ENCODE results near the gene RSU1. TPM values are rescaled to one million over a fixed set of nuclear protein-coding genes. Genes with fewer than 3 reads are reported as not detected.

RSU1 gene
- total RNA-seq, 1 experiment from 2014 or later, result 44.5 TPM

GRCh38 chr10:16685551-16685950 lies 131.7 kb downstream of the RSU1 start:
- Histone ChIP-seq H3K79me2 (ENCODE audit: low read depth) (no peaks in the 10 kb centered on the region), H3K4me2 (no peak overlapping the region), H3K27me3 (ENCODE audit: insufficient read depth, low read depth) (no peaks in the 10 kb centered on the region), H3K9me3 (ENCODE audit: insufficient read depth, low read depth) (no peaks in the 10 kb centered on the region), H3K27ac (no peak overlapping the region), H4K20me1 (ENCODE audit: insufficient read depth) (no peaks in the 10 kb centered on the region), H3K4me1 (replicated peaks; ENCODE audit: insufficient read depth) (no peaks in the 10 kb centered on the region), H3K36me3 (ENCODE audit: low read depth) (no peaks in the 10 kb centered on the region), H3K4me3 (no peak overlapping the region), H2AFZ (no peak overlapping the region), H3F3A (ENCODE audit: insufficient read depth, low read depth) (no peaks in the 10 kb centered on the region), H3K9me2 (ENCODE audit: insufficient read depth) (no peaks in the 10 kb centered on the region)
- CTCF ChIA-PET, result no interaction called here
- DNase-seq, result no peak
- intact Hi-C loops (cut with micrococcal nuclease; ENCODE audit: unreplicated experiment), result no loop called here
- no TSS peak for BruUV-seq (replicated peaks)
- TF ChIP-seq EZH2 (IDR thresholded peaks at IDR 0.05; ENCODE audit: low read depth) (no peak), CTCF (conservative IDR thresholded peaks at IDR 0.05) (no peak)
- POLR2A ChIA-PET (ENCODE audit: unreplicated experiment), result no interaction called here

- Histone ChIP-seq H2AFZ (no peak overlapping the region), H3K4me2 (no peak overlapping the region), H3K4me3 (no peak overlapping the region), H3K36me3 (ENCODE audit: low read depth) (no peaks in the 10 kb centered on the region), H3K9me3 (ENCODE audit: insufficient read depth, low read depth) (no peaks in the 10 kb centered on the region), H3K4me1 (replicated peaks; ENCODE audit: insufficient read depth) (no peaks in the 10 kb centered on the region), H4K20me1 (ENCODE audit: insufficient read depth) (no peaks in the 10 kb centered on the region), H3K27me3 (ENCODE audit: insufficient read depth, low read depth) (no peaks in the 10 kb centered on the region), H3F3A (ENCODE audit: insufficient read depth, low read depth) (no peaks in the 10 kb centered on the region), H3K9me2 (ENCODE audit: insufficient read depth) (no peaks in the 10 kb centered on the region), H3K27ac (no peak overlapping the region), H3K79me2 (ENCODE audit: low read depth) (no peaks in the 10 kb centered on the region)
- intact Hi-C loops (cut with micrococcal nuclease; ENCODE audit: unreplicated experiment), result no loop called here
- ChIA-PET POLR2A (ENCODE audit: unreplicated experiment) (no interaction called here), CTCF (no interaction called here)
- no peak for DNase-seq
- no TSS peak for BruUV-seq (replicated peaks)
- TF ChIP-seq EZH2 (IDR thresholded peaks at IDR 0.05; ENCODE audit: low read depth), result no peak
- no peak for TF ChIP-seq CTCF (conservative IDR thresholded peaks at IDR 0.05)
Measured at GRCh38 chr10:16681521-16681920, 135.7 kb downstream of the RSU1 start.

DNA sequence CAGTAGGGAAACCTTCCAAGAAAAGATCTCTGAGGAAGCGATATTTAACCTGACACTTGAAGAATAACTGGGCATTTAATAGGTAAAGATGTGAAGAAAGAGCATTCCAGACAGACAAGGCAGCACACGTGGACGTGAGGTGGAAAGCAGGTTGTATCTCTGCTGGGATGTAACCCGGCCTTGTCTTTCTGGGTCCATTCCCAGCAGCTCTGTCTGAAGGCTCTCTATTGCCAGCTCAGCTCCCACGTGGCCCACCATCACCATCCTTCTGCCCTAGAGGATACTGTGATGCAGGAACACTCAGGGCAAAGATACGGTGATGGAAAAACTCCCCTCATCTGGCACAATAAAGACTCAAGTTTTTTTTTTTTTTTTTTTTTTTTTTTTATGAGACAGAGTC lies 137.7 kb downstream of the RSU1 start:
- no TSS peak for BruUV-seq (replicated peaks)
- CTCF ChIA-PET, result no interaction called here

GRCh38 chr10:16675334-16675733 lies 141.9 kb downstream of the RSU1 start:
- no peaks in the 10 kb centered on the region for H3K27me3 ChIP-seq (ENCODE audit: insufficient read depth, low read depth)
- no peaks in the 10 kb centered on the region for H3K9me2 ChIP-seq (ENCODE audit: insufficient read depth)
- CTCF ChIA-PET, result no interaction called here
- POLR2A ChIA-PET (ENCODE audit: unreplicated experiment), result no interaction called here
- H3F3A ChIP-seq (ENCODE audit: insufficient read depth, low read depth), result no peaks in the 10 kb centered on the region
- no peaks in the 10 kb centered on the region for H3K79me2 ChIP-seq (ENCODE audit: low read depth)
- no peak overlapping the region for H3K4me3 ChIP-seq
- H3K36me3 ChIP-seq (ENCODE audit: low read depth), result no peaks in the 10 kb centered on the region
- no peaks in the 10 kb centered on the region for H4K20me1 ChIP-seq (ENCODE audit: insufficient read depth)
- H3K27ac ChIP-seq, result no peak overlapping the region
- DNase-seq, result no peak
- no peak overlapping the region for H2AFZ ChIP-seq
- TF ChIP-seq EZH2 (IDR thresholded peaks at IDR 0.05; ENCODE audit: low read depth) (no peak), CTCF (conservative IDR thresholded peaks at IDR 0.05) (no peak)
- H3K4me2 ChIP-seq, result no peak overlapping the region
- BruUV-seq (replicated peaks), result no TSS peak
- intact Hi-C loops (cut with micrococcal nuclease; ENCODE audit: unreplicated experiment), result no loop called here
- H3K4me1 ChIP-seq (replicated peaks; ENCODE audit: insufficient read depth), result no peaks in the 10 kb centered on the region
- H3K9me3 ChIP-seq (ENCODE audit: insufficient read depth, low read depth), result no peaks in the 10 kb centered on the region

More for the DNA sequence above, 137.7 kb downstream of the RSU1 start:
- H3K9me3 ChIP-seq (ENCODE audit: insufficient read depth, low read depth), result no peaks in the 10 kb centered on the region
- TF ChIP-seq EZH2 (IDR thresholded peaks at IDR 0.05; ENCODE audit: low read depth), result no peak
- H3K36me3 ChIP-seq (ENCODE audit: low read depth), result no peaks in the 10 kb centered on the region
- H3K79me2 ChIP-seq (ENCODE audit: low read depth), result no peaks in the 10 kb centered on the region
- H3K27me3 ChIP-seq (ENCODE audit: insufficient read depth, low read depth), result no peaks in the 10 kb centered on the region
- H3K4me2 ChIP-seq, result no peak overlapping the region
- no peak overlapping the region for H2AFZ ChIP-seq
- H3K4me1 ChIP-seq (replicated peaks; ENCODE audit: insufficient read depth), result no peaks in the 10 kb centered on the region
- DNase-seq, result no peak
- no peaks in the 10 kb centered on the region for H3F3A ChIP-seq (ENCODE audit: insufficient read depth, low read depth)
- H3K4me3 ChIP-seq, result no peak overlapping the region
- no peaks in the 10 kb centered on the region for H3K9me2 ChIP-seq (ENCODE audit: insufficient read depth)
- intact Hi-C loops (cut with micrococcal nuclease; ENCODE audit: unreplicated experiment), result no loop called here
- POLR2A ChIA-PET (ENCODE audit: unreplicated experiment), result no interaction called here
- H3K27ac ChIP-seq, result no peak overlapping the region
- H4K20me1 ChIP-seq (ENCODE audit: insufficient read depth), result no peaks in the 10 kb centered on the region

All from PC-9 (cell line).